Vagina (tissue), 2 donors: ENCODE measurements around the gene RBMX.

Experiments used
- CTCF ChIP-seq, 3 experiments: fragments of 450-650 bp in 2 of 3; fragments of 200-600 bp in 1 of 3; sonication (generic) in 1 of 3; IDR thresholded peaks; one replicate each; pipeline ENCODE4 v1.5.1; 2017 to 2019; ENCODE audit warnings: antibody characterized with exemption in 3 of 3, mild to moderate bottlenecking in 2 of 3, moderate library complexity in 2 of 3
- POLR2AphosphoS5 ChIP-seq, 2 donors: sonication (generic); formaldehyde crosslinking; IDR thresholded peaks; one replicate each; pipeline ENCODE4 v1.9.0; 2017; ENCODE audit warnings: antibody characterized with exemption in 2 of 2, mild to moderate bottlenecking in 2 of 2, low read depth in 1 of 2; ENCODE audit not compliant: insufficient read depth in 1 of 2

- TF ChIP-seq CTCF (IDR thresholded peaks at IDR 0.05) (no peak), POLR2AphosphoS5 (IDR thresholded peaks at IDR 0.05; ENCODE audit: insufficient read depth in 1 of 2, low read depth in 1 of 2) (no peak)
Measured at GRCh38 chrX:136867518-136867917, 13.0 kb downstream of the RBMX start.
